ENCODE measurements around the gene KCNG2.

KCNG2 gene

GRCh38 chr18:79769698-79770500 is 27.8 kb upstream of the KCNG2 start:
- DNase-seq (ENCODE audit: low read depth): no peak
- no peak overlapping the region for H3K4me3 ChIP-seq (ENCODE audit: low read length)
- no peak for TF ChIP-seq CTCF (conservative IDR thresholded peaks at IDR 0.05; ENCODE audit: low read depth, low read length)

- TF ChIP-seq CTCF (conservative IDR thresholded peaks at IDR 0.05; ENCODE audit: low read depth, low read length): no peak
- no peak overlapping the region for H3K4me3 ChIP-seq (ENCODE audit: low read length)
- no peak for DNase-seq (ENCODE audit: low read depth)
These were observed 27.3 kb upstream of the KCNG2 start for GRCh38 chr18:79770501-79770815.

GRCh38 chr18:79770826-79771225 is 26.9 kb upstream of the KCNG2 start:
- DNase-seq (ENCODE audit: low read depth): no peak
- no peak for TF ChIP-seq CTCF (conservative IDR thresholded peaks at IDR 0.05; ENCODE audit: low read depth, low read length)
- no peak overlapping the region for H3K4me3 ChIP-seq (ENCODE audit: low read length)

GRCh38 chr18:79771446-79772107 is 26.2 kb upstream of the KCNG2 start:
- no peak for DNase-seq (ENCODE audit: low read depth)
- H3K4me3 ChIP-seq (ENCODE audit: low read length): no peak overlapping the region
- TF ChIP-seq CTCF (conservative IDR thresholded peaks at IDR 0.05; ENCODE audit: low read depth, low read length): no peak

GRCh38 chr18:79772108-79772864 is 25.5 kb upstream of the KCNG2 start:
- no peak overlapping the region for H3K4me3 ChIP-seq (ENCODE audit: low read length)
- DNase-seq (ENCODE audit: low read depth): no peak
- no peak for TF ChIP-seq CTCF (conservative IDR thresholded peaks at IDR 0.05; ENCODE audit: low read depth, low read length)

- no peak for DNase-seq (ENCODE audit: low read depth)
- no peak overlapping the region for H3K4me3 ChIP-seq (ENCODE audit: low read length)
- no peak for TF ChIP-seq CTCF (conservative IDR thresholded peaks at IDR 0.05; ENCODE audit: low read depth, low read length)
These were observed 24.7 kb upstream of the KCNG2 start for GRCh38 chr18:79772865-79773696.

Measured in retinal pigment epithelial cell (primary cell).